NCI-H82 (cell line): ENCODE data around the gene LOXL1.
A peak's percentile ranks its signal among the peaks of the same experiment; 100 is the strongest.

ENCODE experiments used
- DNase-seq: peaks from one replicate; lab custom pipeline; 2025; lab: John Stamatoyannopoulos, UW

The LOXL1 gene, protein sequence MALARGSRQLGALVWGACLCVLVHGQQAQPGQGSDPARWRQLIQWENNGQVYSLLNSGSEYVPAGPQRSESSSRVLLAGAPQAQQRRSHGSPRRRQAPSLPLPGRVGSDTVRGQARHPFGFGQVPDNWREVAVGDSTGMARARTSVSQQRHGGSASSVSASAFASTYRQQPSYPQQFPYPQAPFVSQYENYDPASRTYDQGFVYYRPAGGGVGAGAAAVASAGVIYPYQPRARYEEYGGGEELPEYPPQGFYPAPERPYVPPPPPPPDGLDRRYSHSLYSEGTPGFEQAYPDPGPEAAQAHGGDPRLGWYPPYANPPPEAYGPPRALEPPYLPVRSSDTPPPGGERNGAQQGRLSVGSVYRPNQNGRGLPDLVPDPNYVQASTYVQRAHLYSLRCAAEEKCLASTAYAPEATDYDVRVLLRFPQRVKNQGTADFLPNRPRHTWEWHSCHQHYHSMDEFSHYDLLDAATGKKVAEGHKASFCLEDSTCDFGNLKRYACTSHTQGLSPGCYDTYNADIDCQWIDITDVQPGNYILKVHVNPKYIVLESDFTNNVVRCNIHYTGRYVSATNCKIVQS

DNA sequence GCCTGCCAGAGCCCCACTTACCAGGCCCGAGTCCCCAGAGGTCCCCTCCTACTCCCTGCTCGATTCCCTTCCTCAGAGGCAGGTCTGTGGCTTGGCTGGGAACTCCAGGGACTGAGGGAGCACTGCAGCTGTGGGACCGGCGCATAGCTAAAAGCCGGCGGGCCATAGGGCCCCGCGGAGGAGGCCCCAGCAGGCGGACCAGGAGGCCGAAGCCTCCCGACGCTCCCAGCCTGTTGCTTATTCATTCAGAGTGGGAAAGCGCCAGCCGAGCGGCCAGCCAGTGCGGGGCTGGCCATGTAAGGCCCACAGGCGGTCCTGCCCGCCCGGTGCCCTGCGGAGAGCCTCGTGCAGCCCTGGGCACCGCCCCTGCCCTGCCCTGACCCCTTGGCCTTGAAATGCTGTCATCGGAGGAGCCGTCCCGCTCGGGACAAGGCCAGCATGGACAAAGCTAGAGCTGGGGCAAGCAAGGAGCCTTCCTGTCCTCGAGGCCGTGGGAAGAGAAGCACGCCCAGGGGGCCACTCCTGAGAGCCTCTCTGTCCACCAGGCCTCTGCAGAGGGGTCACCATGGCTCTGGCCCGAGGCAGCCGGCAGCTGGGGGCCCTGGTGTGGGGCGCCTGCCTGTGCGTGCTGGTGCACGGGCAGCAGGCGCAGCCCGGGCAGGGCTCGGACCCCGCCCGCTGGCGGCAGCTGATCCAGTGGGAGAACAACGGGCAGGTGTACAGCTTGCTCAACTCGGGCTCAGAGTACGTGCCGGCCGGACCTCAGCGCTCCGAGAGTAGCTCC is at the start of gene LOXL1:
LOXL1 (plus strand) TSS at position 244 of the 784 bp plus-strand sequence; CDS start at position 566, 322 bp downstream.
- DNase-seq: peak; percentile 80

DNA sequence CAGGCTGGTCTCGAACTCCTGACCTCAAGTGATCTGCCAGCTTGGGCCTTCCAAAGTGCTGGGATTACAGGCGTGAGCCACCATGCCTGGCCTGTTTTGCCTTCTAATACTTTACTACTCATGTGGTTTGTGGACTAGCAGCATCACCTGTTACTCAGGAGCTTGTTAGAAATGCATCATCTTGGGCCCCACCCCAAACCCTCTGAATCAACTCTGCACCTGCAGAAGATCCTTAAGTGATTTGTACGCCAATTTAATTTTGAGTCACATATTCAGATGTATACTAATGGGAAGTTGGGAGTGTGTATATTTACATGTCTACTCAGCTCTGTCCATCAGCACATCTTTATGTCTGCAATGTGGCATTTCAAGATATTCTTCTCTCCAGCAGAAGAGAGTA is 46.8 kb upstream of the LOXL1 start:
- DNase-seq: no peak

DNA sequence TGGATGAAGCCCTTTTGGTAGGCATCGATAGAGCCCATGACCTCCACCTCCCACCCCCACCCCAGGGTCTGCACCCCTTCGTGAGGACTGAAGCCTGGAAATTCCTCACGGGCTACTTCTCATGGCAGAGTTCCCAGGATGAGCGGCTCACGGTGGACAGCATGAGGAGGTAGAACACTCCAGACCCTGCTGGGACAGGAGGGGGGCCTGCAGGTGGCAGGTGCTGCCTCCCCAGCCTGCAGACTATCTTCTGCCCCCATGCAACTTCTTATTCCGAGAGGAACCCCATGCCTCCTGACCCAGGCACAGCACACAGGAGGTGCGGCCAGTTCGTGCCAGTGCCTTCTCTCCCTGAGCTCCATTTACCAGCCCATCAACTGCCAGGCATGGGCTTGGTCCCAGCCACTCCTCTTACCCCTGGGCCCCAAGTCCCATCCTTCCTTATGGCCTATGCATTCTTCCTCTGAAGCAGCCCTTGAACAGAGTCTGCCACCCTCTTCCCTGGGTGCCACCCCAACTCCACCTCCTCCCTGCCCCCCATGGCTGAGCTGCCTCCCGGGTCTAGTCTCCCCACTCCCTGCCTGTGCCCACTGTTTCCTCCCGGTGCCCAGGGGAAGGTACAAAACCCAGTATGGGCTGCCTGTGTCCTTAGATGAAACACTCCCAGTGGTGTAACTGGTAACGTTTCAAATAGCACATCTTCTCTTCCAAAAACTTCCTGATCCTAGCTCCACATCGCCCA is 44.5 kb upstream of the LOXL1 start:
- no peak for DNase-seq

DNA sequence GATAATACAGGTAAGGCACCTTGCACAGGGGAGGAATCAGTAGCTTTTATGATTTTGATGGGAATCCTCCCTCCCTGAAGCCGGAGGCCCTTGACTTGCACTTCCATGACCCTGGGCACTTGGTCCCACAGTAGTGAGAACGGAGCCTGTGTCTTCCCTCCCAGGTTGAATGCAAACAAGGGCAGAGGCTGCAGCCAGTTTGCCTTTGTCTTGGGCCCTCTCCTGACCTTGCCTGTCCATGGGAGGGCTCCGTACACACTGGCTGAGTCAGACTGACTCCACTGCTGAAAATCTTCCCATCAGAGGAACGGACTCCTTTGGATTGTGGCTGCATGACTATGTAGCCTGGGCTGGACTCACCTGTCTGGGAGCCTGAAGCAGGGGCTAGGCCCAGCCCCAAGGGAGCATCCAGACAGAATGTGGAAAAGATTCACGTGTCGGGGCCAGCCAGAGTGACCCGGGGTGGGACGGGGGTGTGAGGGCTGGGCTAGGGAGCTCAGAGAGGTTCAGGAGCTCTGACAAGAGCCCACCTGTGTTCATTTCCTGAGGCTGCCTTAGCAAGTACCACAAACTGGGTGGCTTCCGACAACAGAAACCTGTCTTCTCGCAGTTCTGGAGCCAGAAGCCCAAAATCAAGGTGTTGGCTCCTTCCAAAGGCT is 43.4 kb upstream of the LOXL1 start:
- DNase-seq: no peak

DNA sequence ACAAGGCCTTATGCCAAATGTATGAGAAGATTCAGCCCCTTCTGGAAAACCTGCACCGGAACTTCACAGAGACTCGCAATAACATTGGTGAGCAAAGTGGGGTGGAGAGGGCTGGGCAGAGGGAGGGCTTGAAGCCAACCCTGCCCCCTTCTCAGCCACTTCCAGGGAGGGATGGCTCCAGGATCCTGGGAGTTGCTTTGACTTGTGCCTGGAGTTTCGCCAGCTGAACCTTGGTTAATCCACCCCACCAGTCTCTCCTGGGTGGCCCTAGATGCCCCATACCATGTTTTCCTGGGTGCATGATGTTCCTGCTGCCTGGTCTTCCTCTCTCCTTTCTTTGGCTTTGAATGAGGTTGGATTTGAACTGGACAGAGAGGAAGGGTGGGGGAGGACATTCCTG is 42.1 kb upstream of the LOXL1 start:
- DNase-seq: no peak

DNA sequence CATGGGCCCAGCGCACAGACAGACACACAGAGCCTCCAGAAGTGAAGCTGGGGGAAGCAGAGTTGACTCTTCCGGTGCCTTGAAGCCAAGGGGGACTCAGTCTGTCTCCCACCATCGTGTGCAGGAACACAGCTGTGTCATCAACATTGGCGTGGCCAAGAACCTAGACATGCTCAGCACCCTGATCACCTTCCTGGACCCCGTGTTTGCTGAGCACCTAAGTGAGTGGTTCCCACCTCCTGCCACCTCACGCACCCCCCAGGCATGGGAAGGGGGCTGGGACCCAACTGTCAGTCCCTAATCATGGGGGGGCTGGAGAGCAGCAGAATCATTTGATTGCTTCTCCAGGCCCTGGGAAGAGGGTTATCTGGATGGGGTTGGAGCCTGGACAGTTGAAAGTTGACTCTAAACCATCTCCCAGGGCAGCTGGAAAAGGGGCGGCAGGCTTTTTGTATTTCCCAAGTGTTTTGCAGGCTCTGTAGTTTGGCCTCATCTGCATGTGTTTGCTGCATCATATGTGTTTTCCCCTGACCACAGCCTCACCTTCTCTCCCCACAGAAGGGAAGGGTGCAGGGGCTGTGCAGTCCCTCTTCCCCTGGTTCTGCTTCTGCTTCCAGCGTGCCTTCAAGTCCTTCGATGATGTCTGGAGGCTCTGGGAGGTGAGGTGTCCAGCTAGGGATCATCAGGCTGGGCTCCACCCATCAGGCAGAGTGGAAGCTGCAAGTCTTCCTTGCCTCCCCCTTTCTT is 40.1 kb upstream of the LOXL1 start:
- DNase-seq: no peak

DNA sequence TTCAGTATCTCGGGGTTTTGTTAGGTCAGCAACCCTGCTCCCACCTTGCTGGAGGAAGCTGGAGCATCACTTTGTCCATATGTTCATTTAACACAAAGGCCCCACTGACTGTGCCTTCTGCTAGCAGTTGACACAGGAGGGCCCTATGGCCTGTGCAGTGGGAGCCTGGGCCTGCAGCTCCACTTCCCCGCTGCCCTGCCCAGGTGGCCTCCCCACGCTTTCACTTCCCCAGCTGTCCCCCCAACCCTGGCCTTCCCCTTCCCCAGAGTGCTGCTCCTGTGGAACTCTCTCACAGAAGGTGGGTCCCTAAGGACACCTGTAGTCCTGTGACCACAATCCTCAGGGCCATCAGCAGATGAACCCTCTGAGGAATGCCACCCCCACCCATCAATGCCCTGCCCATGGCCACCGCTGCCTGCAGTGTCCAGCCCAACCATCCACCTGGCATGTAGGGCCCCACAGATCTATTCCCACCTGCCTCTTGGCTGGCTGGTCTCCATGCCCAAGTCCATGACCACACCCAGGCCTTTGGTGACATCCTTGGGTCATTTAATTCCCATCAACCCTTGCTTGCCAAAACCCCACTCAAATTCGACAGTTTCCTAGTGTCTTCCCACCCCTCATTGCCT is 39.4 kb upstream of the LOXL1 start:
- no peak for DNase-seq

DNA sequence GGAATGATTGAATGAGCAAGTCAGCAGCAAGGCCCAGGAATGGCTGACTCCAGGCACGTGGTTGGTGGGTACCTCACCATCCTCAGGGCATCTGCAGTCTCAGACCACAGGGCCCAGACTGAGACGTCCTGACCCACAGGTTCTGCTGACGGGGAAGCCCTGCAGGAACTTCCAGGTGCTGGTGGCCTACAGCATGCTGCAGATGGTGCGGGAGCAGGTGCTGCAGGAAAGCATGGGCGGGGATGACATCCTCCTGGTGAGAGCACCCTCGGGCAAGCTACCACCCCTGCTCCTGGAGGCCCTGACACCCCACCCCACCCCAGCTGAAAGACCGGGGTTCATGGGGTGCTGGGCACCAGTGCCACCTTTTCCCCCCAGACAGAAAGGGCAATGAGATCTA is 38.8 kb upstream of the LOXL1 start:
- DNase-seq: no peak

DNA sequence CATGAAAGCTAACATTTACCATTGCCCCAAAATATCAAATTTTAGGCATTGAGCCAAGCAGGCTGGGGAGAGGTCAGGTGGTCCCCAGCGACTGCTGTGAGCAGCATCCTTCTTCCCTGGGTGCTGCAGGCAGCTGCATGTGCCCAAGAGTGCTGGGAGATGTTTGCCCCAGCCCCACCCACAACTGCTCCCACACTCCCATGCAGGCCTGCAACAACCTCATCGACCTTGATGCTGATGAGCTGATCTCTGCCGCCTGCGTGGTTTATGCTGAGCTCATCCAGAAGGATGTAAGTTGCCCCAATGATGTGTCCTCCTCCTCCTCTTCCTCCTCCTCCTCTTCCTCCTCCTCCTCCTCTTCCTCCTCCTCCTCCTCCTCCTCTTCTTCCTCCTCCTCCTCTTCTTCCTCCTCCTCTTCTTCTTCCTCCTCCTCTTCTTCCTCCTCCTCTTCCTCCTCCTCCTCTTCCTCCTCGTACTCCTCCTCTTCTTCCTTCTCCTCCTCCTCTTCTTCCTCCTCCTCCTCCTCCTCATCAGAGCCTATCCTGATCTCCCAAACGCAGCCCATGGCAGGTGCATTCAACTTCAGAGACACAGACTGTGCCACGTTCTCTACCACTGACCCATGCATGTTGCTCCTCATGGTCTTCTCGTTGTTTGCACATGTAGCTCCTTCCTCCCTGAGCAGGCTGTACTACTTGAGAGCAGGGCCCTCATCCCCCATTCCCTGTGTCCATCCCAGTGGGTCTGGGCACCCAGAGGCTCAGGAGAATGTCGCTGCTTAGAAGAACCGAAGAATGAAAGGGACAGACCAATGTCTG is 37.8 kb upstream of the LOXL1 start:
- no peak for DNase-seq

DNA sequence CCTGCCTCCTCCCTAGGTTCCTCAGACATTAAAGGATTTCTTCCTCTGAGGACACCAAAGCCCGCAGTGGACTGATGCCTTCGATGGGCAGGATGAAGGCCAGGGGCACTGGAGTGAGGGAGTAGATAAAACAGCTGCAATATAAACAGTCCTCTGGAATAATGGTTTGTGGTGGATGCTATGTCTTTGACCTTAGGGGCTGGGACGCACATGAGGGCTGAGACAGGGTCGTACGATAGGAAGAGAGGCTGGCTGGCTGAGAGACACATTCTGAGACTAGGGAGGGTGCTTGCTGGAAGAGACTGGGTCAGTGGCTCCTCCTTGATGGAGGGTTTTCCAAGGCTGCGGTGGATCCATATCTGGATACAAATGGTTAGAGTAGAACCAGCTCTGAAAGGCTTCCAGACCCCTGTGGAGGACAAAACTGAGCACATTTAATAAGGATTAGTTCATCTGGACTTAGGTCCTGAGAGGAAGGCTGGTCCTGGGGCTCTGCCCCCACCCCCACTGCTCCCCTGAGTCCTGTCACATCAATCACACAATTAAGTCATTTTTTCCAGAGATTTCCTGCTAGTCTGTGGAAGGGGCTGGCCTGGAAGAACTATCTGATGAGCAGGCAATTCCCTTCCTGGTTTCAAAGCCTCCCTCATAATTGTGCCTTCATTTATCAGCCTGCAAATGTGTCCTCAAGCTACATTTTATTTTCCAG is 37.1 kb upstream of the LOXL1 start:
- DNase-seq: no peak

DNA sequence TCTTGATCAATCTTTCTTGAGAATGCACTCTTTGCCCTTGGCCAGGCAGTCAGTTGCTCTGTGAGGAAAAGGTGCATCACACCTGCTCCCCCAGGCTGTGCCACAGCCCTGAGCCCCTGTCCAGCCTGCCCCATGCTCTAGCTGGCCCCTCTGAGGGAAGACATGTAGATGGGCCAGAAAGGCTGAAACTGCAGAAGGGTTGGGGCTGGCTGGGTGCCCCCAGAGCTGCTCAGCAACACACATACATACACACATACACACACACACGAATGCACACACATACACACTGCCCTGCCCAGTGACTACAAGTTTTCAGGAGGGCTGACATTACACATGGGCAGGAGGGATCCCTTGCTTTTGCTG is 36.5 kb upstream of the LOXL1 start:
- DNase-seq: no peak

DNA sequence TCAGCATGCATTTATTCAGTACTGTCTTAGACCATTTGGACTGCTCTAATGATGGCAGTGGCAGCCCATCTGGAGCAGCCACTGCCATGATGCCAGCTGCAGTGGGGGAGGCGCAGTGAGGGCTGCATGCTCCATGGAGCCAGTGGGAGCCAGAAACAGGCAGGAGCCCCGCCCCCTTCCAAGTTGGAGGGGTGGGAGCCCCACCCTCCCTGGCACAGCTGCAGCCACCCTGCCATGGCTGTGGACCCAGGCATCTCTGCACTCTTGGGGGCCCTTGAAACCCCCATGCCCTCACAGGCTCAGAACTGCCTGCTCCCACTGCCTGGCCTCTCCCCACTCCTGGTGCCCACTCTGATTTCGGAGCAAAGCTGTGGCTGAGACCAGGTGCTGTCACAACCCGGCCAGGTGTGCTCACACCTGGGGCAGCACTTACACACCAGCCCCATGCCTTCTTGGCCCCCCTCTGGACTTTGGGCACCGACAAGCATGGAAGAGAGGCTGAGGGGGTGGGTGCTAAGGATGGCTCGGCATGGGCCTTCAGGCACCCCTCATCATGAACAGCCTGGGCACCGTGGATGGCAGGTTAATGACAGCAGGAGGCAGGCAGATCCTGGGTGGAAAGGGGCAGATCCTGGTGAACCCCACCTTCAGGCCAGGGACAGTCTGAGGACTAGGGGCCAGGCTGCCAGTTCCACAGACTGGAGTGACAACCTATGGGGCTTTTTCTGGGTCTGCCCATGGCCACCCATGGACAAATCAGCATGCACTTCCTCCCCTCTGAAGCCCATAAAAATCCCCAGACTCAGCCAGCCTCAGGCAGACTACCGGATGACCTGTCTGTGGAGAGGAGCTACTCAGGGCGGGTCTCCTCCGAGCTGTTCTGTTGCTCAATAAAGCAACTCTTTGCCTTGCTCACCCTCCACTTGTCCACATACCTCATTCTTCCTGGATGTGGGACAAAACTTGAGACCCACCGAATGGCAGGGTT is 34.6 kb upstream of the LOXL1 start:
- no peak for DNase-seq

DNA sequence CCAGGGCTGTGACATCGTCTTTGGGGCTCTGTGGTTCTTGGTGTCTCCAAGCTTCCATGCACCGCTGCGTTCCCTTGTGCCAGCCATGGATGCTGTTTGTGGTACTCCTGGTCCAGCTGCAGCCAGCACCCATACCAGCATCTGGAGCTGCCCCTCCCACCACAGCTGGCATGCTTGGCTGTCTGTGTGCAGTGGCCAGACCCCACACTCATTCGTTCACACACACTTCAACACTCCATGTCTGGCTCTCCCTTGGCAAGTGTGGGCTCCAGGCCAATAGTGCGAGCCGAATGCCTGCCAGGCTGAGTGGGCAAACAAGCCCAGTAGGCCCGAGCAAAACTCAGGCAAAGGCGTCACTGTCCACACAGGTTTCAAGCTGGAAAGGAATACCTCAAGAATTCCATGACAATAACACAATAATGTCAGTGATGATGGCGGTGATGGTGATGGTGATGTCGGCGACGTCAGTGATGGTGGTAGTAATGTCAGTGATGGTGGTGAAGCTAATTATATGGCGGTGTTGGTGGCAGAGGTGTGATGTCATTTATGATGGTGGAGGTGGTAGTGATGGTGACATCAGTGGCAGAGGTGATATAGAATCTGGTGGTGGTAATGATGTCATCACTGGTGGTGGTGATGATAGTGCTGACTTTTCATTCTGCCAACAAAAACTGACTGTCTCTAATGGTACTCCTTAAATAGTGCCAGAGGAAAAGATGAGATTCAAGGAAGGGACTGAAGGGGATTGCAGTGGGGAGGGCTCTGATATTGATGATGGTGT is 33.6 kb upstream of the LOXL1 start:
- DNase-seq: no peak

DNA sequence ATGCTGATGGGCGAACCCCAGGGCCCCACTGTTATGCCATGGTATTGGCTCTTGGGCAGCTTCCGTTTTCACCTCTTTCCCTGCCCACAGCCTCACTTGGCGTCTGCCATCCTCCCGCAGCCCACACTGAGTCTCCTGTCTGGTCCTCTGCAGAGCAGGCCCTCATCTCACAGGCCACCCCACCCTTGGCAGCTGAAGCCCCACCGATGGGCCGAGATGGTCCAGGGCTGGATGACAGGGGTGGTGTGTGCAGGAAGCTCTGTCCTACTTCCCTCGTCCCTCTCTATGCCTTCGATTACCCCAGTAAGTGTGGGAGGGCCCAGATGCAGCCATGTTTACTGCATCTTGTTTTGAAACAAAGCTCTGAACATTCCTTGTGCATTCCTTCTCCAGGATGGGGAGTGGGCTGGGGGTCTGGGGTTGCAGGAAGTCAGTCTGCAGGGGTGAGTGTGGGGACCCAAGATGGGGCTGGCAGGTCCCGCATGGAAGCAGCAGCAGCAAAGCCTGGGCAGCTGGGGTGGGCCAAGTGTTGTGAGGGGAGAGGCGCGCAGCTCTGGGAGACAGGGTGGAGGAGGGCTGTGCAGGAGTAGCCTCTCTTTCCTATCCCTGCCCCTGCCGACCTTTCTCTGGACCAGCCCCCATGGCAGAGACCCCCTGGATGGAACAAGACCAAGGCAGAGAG is 32.0 kb upstream of the LOXL1 start:
- DNase-seq: no peak

DNA sequence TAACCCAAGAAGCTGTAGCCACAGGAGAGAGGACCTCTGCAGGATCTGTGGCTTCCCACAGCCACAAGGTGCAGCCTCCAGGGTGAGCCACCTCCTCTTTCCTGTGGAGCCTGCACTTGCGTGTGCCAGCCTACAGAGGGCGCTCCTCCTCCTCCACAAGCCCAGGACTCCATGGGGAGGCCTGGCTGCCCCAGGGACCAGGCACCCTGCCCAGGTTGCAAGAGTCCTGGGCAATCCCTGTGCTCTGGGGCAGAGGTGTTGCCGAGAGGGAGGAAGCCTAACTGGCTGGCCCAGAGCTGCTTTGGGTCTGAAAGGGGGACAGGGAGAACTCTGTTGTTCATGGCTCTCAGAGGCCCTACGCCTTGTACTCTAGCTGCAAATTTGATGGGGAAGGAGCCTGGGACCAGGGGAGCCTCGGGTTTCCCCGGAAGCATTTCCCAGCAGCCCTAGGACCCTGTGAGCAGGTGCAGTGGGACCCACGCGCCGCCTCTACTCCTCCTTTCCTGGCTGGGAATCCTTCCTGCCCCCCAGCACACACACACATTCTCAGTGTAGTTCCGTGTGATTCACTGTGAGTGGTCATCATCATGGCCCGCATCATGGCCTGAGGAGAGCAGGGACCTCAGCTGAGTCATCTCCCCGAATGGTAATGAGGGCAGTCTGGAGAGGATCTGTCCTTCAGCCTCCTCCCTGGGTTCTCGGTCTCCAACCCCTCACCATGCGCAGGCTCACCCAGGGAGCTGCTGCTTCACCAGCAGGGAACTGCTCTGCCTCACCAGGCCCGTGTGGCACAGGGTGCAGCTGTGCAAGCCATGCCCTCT is 28.6 kb upstream of the LOXL1 start:
- DNase-seq: peak; percentile 80
